ENCODE data around the gene KIF13A. TPM values are rescaled to one million over a fixed set of nuclear protein-coding genes. Genes with fewer than 3 reads are reported as not detected.

KIF13A gene
- total and polyA plus RNA-seq, 9 of the 15 experiments (the other 6 are each of a cell fraction or from before 2014, with no cell fraction given) = 3.6 to 44.3 (median 29.7) TPM

DNA sequence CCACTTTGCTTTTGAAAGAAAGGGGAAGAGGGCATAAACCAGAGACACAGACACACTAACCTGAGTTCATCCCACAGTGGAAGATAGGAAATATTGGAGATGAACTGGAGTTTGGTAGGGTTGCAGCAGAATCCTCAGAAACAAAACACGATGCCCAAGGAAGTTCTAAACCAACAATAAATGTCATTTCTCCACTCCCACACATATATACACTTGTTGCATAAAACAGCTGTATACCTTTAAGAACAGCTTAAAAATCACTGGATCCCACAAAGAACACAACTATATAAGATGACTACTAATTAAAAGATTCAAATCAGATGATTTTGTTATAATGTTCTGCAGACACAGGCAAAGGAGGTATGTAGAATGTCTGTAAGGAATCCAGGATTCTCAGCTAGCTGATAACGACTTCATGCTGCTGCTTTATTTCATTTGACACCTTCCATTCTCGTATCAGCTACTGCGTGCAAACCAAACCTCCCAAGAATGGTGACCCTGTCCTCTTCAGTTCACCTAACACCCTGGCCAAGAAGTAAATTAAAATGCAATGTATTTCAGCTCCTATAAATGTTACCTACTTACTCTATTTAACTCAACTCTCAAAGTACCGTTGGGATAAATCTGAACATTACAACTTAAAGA is 14.3 kb downstream of the KIF13A start:
- H3K4me1 ChIP-seq (replicated peaks in 1 of 2; ENCODE audit: control insufficient read depth in 2 of 2, insufficient read depth in 2 of 2, low read length in 2 of 2) = peaks cover 17 to 41% of the 10 kb centered on the region in 2 experiments
- no peak overlapping the region for H3K4me3 ChIP-seq
- H3K4me2 ChIP-seq (ENCODE audit: insufficient read depth, low read length) = peak overlapping the region; percentile 19; the same call in 1 of the 2 replicates
- ChIA-PET POLR2A (interaction anchor here (0.7 to 3.8 kb wide), 8 partner anchors 10 to 130 kb away, joined by 3 to 26 read pairs (median 3); partner anchors contain the start of gene KIF13A), CTCF (ENCODE audit: low intra/inter-chr PET ratio) (no interaction called here)
- DNase-seq (ENCODE audit: extremely low read depth in 1 of 4, low spot score in 3 of 4) (no peak), ATAC-seq (peak; percentile 13; the same call in 2 of the 3 replicates), FAIRE-seq (peak; percentile 62)
- in situ Hi-C loops (cut with MboI) (no loop called here), intact Hi-C loops (cut with micrococcal nuclease) (loop anchor here (2.0 kb wide), 1 partner anchor 40 kb away; no protein-coding TSS in a partner anchor)
- peaks cover 6% of the 10 kb centered on the region; the same call in 2 of the 3 replicates for H3K36me3 ChIP-seq (ENCODE audit: control insufficient read depth, insufficient read depth, low read length)
- WGBS (ENCODE audit: insufficient coverage, low coverage, missing lambda C conversion rate) = 6% methylated on average over 5 of the region's 5 CpGs
- H3K9me1 ChIP-seq (ENCODE audit: control insufficient read depth, insufficient read depth, low read length) = no peaks in the 10 kb centered on the region
- BruUV-seq (replicated peaks) = no TSS peak
- no peaks in the 10 kb centered on the region for H4K20me1 ChIP-seq (replicated peaks; ENCODE audit: control insufficient read depth, insufficient read depth, low read length)
- H3K27ac ChIP-seq (ENCODE audit: extremely low read depth, low read depth, low read length) = peak overlapping the region; percentile 79; the same call in 2 of the 3 replicates
- no peaks in the 10 kb centered on the region for H3K27me3 ChIP-seq (ENCODE audit: control insufficient read depth in 2 of 2, insufficient read depth in 2 of 2, low read length in 2 of 2)
- H3K9ac ChIP-seq (ENCODE audit: insufficient read depth in 1 of 2, low read depth in 2 of 2, low read length in 2 of 2) = peak overlapping the region in 1 of 2 experiments; percentile 64; a peak in 2 of 4 replicates
- peaks cover 80% of the 10 kb centered on the region for H3K79me2 ChIP-seq (ENCODE audit: control insufficient read depth, insufficient read depth, low read length)
- no peak overlapping the region for H2AFZ ChIP-seq (ENCODE audit: low read depth, low read length)
- no peaks in the 10 kb centered on the region; the same call in 1 of the 2 replicates for H3K9me3 ChIP-seq (replicated peaks; ENCODE audit: control insufficient read depth, insufficient read depth, low read depth, low read length)
- TF ChIP-seq U2AF2 (optimal IDR thresholded peaks at IDR 0.05; ENCODE audit: low read depth, low read length) = no peak
- TF ChIP-seq COPS2 (conservative IDR thresholded peaks at IDR 0.05) = no peak
- TF ChIP-seq NFRKB (IDR thresholded peaks at IDR 0.05; ENCODE audit: low read depth) = no peak
- no peak for TF ChIP-seq CAMTA2 (CRISPR knock-in tag; conservative IDR thresholded peaks at IDR 0.05)
- no peak for TF ChIP-seq ILK (tag; IDR thresholded peaks at IDR 0.05; ENCODE audit: borderline replicate concordance, low read depth)
- TF ChIP-seq ZNF444 (CRISPR knock-in tag; IDR thresholded peaks at IDR 0.05) = 0 out of 2 replicates have a peak, but pooled peaks have one; percentile 41
- TF ChIP-seq GATA2 (CRISPR knock-in tag; IDR thresholded peaks at IDR 0.05) = no peak
- TF ChIP-seq, protein P1, sequence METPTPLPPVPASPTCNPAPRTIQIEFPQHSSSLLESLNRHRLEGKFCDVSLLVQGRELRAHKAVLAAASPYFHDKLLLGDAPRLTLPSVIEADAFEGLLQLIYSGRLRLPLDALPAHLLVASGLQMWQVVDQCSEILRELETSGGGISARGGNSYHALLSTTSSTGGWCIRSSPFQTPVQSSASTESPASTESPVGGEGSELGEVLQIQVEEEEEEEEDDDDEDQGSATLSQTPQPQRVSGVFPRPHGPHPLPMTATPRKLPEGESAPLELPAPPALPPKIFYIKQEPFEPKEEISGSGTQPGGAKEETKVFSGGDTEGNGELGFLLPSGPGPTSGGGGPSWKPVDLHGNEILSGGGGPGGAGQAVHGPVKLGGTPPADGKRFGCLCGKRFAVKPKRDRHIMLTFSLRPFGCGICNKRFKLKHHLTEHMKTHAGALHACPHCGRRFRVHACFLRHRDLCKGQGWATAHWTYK (CRISPR knock-in tag; IDR thresholded peaks at IDR 0.05) = no peak
- no peak for TF ChIP-seq HOXB6 (CRISPR knock-in tag; IDR thresholded peaks at IDR 0.05; ENCODE audit: borderline replicate concordance)
- TF ChIP-seq L3MBTL2 (IDR thresholded peaks at IDR 0.05) = peak; percentile 80
- TF ChIP-seq, protein P2, sequence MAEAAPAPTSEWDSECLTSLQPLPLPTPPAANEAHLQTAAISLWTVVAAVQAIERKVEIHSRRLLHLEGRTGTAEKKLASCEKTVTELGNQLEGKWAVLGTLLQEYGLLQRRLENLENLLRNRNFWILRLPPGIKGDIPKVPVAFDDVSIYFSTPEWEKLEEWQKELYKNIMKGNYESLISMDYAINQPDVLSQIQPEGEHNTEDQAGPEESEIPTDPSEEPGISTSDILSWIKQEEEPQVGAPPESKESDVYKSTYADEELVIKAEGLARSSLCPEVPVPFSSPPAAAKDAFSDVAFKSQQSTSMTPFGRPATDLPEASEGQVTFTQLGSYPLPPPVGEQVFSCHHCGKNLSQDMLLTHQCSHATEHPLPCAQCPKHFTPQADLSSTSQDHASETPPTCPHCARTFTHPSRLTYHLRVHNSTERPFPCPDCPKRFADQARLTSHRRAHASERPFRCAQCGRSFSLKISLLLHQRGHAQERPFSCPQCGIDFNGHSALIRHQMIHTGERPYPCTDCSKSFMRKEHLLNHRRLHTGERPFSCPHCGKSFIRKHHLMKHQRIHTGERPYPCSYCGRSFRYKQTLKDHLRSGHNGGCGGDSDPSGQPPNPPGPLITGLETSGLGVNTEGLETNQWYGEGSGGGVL (CRISPR knock-in tag; IDR thresholded peaks at IDR 0.05) = no peak
- TF ChIP-seq, protein P3, sequence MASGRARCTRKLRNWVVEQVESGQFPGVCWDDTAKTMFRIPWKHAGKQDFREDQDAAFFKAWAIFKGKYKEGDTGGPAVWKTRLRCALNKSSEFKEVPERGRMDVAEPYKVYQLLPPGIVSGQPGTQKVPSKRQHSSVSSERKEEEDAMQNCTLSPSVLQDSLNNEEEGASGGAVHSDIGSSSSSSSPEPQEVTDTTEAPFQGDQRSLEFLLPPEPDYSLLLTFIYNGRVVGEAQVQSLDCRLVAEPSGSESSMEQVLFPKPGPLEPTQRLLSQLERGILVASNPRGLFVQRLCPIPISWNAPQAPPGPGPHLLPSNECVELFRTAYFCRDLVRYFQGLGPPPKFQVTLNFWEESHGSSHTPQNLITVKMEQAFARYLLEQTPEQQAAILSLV (tag; IDR thresholded peaks at IDR 0.05) = no peak
- TF ChIP-seq STAG1 (CRISPR knock-in tag; IDR thresholded peaks at IDR 0.05; ENCODE audit: borderline replicate concordance) = no peak
- no peak for TF ChIP-seq NFIC (IDR thresholded peaks at IDR 0.05)
- peak; percentile 67; the same call in 1 of the 2 replicates for TF ChIP-seq SPI1 (IDR thresholded peaks at IDR 0.05; ENCODE audit: borderline replicate concordance, low read depth, low read length)
